GM19043 (cell line): ENCODE data around the gene CDK12.
"Not testable (repeated sequence)": the region's sequence is repeated elsewhere in the genome, so short reads cannot be mapped to it uniquely, and the experiment has no call there.

Source experiments
- ATAC-seq: cut with Tn5 transposase; IDR thresholded peaks from one replicate; pipeline ENCODE4 v1.9.1; 2021; ENCODE audit warnings: low read depth; ENCODE audit not compliant: unreplicated experiment

CDK12 gene

GRCh38 chr17:39487946-39488345, 26.7 kb downstream of the CDK12 start:
- ATAC-seq: no peak

- not testable (repeated sequence) for ATAC-seq
Observed at GRCh38 chr17:39496921-39497320, 35.6 kb downstream of the CDK12 start.

- no peak for ATAC-seq
Observed at GRCh38 chr17:39507511-39507910, 46.2 kb downstream of the CDK12 start.

GRCh38 chr17:39508987-39509386, 47.7 kb downstream of the CDK12 start:
- ATAC-seq: no peak

GRCh38 chr17:39513309-39513708, 52.0 kb downstream of the CDK12 start:
- no peak for ATAC-seq

- ATAC-seq: no peak
Observed at GRCh38 chr17:39513915-39514314, 52.6 kb downstream of the CDK12 start.

GRCh38 chr17:39517224-39517623, 55.9 kb downstream of the CDK12 start:
- no peak for ATAC-seq

GRCh38 chr17:39525801-39526506, 64.7 kb downstream of the CDK12 start:
- no peak for ATAC-seq

GRCh38 chr17:39527220-39527813, 66.0 kb downstream of the CDK12 start:
- ATAC-seq: no peak

- no peak for ATAC-seq
Observed at GRCh38 chr17:39529455-39529854, 68.2 kb downstream of the CDK12 start.

- no peak for ATAC-seq
Observed at GRCh38 chr17:39530513-39530912, 69.2 kb downstream of the CDK12 start.

GRCh38 chr17:39531252-39531651, 70.0 kb downstream of the CDK12 start:
- ATAC-seq: no peak

GRCh38 chr17:39533891-39534290, 72.6 kb downstream of the CDK12 start:
- no peak for ATAC-seq

GRCh38 chr17:39534768-39535405, 73.6 kb downstream of the CDK12 start:
- no peak for ATAC-seq

GRCh38 chr17:39536468-39536867, 75.2 kb downstream of the CDK12 start:
- ATAC-seq: no peak

- not testable (repeated sequence) for ATAC-seq
Observed at GRCh38 chr17:39537364-39537763, 76.1 kb downstream of the CDK12 start.

- no peak for ATAC-seq
Observed at GRCh38 chr17:39538866-39539265, 77.6 kb downstream of the CDK12 start.

GRCh38 chr17:39540611-39541010, 79.3 kb downstream of the CDK12 start:
- no peak for ATAC-seq

GRCh38 chr17:39541652-39542051, 80.4 kb downstream of the CDK12 start:
- ATAC-seq: no peak

GRCh38 chr17:39543176-39543575, 81.9 kb downstream of the CDK12 start:
- no peak for ATAC-seq

GRCh38 chr17:39543664-39544063, 82.4 kb downstream of the CDK12 start:
- ATAC-seq: no peak

- ATAC-seq: not testable (repeated sequence)
Observed at GRCh38 chr17:39544361-39544760, 83.1 kb downstream of the CDK12 start.
